LoVo (cell line): ENCODE data around the gene NIT1.

Source experiments
- DNase-seq: peaks from one replicate; pipeline ENCODE4 v3.0.0-alpha.2; 2016; ENCODE audit warnings: low spot score

The NIT1 gene

DNA sequence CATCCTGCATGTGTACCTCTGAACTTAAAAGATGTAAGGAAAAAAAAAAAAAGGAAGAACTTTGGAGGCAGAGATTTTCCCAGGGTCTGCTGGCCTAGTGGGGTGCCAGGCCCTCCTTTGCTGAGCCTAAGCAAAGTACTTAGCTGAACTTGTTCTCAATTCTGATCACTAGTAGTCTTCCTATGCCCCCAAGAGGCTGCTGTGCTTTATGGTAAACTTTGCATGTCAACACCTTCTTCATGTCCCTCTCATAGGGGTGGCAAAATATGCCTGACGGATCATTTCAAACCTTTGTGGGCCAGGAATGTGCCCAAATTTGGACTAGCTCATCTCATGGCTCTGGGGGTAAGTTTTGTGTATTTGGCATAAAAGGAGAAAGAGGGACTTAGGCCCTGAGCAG lies 40.0 kb downstream of the NIT1 start:
- no peak for DNase-seq

GRCh38 chr1:161158316-161159010 lies 40.6 kb downstream of the NIT1 start:
- no peak for DNase-seq

DNA sequence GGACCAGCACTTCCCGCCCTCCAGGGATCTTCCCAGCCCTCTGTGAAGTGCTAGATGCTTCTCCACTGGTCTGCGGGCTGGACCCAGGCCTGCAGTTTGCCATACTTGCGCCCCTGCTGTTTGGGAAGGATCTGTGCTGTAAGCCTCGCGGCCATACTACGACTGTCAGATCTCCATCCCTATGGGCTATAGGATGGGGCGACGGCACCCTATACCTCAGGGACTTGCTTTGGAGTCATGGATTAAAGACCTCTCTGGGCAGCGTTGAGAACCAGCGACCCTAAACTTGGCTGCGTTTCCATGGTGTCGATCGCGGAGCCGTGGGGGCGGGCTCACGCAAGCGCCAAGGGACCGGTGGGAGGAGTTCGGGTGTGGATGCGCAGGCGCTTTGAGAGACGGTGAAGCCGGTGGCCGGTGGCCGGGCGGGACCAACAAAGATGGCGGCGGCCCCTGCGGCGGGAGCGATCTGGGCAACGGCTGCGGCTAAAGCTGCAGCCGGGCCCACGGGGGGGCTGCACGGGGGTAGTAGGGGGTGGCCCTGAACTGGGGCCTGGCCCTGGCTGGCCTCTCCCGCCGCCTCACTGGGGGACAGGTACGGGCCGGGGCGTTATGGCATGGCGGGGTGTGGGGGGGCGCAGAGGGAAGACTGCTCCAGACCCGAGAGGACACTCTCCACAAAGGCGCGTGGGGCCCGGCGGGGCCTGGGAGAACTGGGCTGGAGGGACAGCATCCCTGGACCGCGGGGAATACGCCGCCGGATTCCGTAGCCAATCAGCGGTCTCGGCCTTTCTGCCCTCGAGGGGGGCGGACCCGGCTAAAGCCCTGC lies 41.4 kb downstream of the NIT1 start, which contains the start of gene USP21:
Gene USP21 (plus strand): TSS at position 414 of the 826 bp plus-strand sequence. CDS start 1,141 bp downstream, outside the sequence.
- DNase-seq = peak; percentile 91

- no peak for DNase-seq
Observed at GRCh38 chr1:161159913-161160243, 42.0 kb downstream of the NIT1 start.

- DNase-seq = no peak
Observed at GRCh38 chr1:161160671-161161145, 42.8 kb downstream of the NIT1 start.

- no peak for DNase-seq
Observed at GRCh38 chr1:161161652-161162051, 43.7 kb downstream of the NIT1 start.

DNA sequence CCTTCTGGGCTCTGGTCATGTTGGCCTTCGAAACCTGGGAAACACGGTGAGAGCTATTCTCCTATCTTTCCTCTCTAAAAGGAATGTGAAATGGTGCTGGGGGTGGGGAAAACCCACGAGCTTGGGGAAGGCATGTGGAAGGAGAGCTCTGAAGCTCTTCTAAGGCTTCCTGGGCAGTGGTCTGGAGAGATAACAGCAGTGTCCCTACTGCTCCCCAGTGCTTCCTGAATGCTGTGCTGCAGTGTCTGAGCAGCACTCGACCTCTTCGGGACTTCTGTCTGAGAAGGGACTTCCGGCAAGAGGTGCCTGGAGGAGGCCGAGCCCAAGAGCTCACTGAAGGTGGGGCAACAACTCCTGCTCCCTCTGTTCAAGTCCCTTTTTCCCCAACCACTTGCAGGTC lies 44.1 kb downstream of the NIT1 start:
- DNase-seq = no peak

DNA sequence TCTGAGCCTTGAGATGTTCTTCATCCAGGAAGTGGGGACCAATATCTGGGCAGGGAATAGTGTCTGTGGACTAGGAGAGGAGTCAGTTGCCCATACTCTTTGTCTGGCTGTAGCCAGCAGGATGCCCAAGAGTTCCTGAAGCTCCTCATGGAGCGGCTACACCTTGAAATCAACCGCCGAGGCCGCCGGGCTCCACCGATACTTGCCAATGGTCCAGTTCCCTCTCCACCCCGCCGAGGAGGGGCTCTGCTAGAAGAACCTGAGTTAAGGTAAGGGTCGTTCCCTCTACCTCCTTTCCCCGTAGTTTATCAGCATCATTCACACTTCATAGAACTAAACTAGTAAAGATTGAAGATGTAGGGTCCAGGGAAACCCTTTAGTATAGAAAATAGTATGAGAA lies 44.9 kb downstream of the NIT1 start:
- DNase-seq = no peak

- no peak for DNase-seq
Observed at GRCh38 chr1:161163793-161164192, 45.9 kb downstream of the NIT1 start.

GRCh38 chr1:161164901-161165610 lies 47.2 kb downstream of the NIT1 start:
- DNase-seq = no peak

DNA sequence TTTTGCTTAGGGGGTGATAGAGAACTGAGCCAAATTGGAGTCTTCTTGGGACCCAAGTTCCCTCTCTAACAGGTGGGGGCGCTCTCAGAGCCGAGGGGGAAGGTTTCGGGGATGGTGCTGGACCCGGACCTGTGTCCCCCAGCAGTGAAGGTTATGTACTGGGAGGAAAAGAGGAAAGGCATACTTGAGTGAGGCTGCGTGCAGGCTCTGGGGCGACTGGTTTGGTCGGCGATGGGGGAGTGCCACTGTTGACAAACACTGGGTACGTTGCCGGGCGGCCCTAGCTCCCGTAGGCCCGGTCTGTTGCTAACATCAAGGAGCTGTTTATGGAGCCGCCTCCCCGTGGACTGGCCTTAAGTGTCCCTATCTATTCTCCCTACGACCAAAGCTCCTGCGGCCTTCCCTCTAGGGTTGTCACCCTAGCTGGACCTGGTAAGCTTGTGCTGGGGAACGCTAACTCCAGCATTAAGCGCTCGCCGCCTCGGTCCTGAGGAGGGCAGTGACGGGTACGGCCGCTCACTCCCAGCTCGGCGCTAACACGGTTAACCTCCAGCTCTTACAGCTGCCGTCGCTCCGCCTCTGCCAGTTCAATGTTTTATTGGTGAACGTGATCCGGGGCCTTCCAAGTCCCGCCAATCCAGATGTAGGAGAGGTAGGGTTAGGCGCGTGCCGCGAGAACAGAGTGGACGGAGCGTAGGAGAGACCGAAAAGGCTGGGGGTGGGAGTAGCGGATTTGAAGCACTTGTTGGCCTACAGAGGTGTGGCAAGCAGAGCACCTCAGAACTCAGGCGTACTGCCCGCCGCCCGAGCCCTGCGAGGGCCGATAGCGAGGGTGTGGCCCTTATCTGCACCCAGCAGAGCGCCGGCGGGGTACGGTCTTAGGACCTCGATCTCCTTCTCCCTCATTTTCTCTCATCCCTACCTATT lies 48.1 kb downstream of the NIT1 start, which contains the start of gene PPOX:
Gene PPOX (plus strand): TSS at position 685 of the 927 bp plus-strand sequence. CDS start 422 bp downstream, outside the sequence.
- peak; percentile 96 for DNase-seq

- DNase-seq = peak; percentile 17
Observed at GRCh38 chr1:161166669-161167548, 49.0 kb downstream of the NIT1 start.

- DNase-seq = no peak
Observed at GRCh38 chr1:161168906-161169305, 51.0 kb downstream of the NIT1 start.
